ENCODE measurements around the gene CCDC17. TPM values are rescaled to one million over a fixed set of nuclear protein-coding genes. Genes with fewer than 3 reads are reported as not detected.

Gene CCDC17
- total RNA-seq, 6 experiments from 2014 or later = 0.81 to 3.1 (median 1.9) TPM

DNA sequence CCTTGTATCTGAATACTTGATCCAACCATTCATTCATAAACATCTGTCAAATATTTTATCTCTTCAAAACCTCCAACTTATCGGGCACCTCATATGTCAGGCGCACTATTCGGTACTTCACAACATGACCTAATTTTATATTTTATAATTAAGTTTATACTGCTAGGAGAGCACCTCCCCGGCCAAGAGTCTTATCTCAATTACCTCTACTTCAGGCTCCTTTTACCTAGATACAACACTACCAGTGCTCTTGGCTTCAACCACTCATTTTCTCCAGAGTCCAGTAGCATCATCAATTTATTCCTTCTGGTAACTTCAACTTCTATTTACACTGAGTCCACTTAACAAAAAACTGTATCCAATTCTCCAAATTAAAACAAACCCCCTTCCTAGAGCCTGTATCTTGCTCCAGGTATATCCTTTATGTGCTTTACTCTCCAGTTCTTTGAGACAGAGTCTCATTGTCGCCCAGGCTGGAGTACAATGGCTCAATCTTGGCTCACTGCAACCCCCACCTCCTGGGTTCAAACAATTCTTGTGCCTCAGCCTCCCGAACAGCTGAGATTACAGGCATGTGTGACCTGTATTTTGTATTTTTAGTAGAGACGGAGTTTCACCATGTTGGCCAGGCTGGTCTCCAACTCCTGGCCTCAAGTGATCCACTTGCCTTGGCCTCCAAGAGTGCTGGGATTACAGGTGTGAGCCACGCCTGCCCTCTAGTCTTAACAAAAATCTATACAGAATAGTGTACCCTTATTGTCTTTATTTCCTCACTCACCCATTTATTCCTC is 43.7 kb upstream of the CCDC17 start:
- ATAC-seq = no peak
- Histone ChIP-seq H3K27ac (no peak overlapping the region), H3K9me3 (no peaks in the 10 kb centered on the region), H3K36me3 (no peaks in the 10 kb centered on the region), H3K4me1 (peaks cover 0 to 40% (median 10%) of the 10 kb centered on the region in 4 donors), H3K4me3 (no peak overlapping the region), H3K27me3 (no peaks in the 10 kb centered on the region)
- WGBS (ENCODE audit: insufficient coverage, low coverage, low lambda C conversion rate, missing lambda C conversion rate) = 87% methylated on average over 8 of the region's 8 CpGs
- intact Hi-C loops (cut with DNase I) = no loop called here
- DNase-seq = no peak
- no peak for TF ChIP-seq POLR2A (IDR thresholded peaks at IDR 0.05)
- TF ChIP-seq, protein P1, sequence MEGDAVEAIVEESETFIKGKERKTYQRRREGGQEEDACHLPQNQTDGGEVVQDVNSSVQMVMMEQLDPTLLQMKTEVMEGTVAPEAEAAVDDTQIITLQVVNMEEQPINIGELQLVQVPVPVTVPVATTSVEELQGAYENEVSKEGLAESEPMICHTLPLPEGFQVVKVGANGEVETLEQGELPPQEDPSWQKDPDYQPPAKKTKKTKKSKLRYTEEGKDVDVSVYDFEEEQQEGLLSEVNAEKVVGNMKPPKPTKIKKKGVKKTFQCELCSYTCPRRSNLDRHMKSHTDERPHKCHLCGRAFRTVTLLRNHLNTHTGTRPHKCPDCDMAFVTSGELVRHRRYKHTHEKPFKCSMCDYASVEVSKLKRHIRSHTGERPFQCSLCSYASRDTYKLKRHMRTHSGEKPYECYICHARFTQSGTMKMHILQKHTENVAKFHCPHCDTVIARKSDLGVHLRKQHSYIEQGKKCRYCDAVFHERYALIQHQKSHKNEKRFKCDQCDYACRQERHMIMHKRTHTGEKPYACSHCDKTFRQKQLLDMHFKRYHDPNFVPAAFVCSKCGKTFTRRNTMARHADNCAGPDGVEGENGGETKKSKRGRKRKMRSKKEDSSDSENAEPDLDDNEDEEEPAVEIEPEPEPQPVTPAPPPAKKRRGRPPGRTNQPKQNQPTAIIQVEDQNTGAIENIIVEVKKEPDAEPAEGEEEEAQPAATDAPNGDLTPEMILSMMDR (IDR thresholded peaks at IDR 0.05) = no peak

DNA sequence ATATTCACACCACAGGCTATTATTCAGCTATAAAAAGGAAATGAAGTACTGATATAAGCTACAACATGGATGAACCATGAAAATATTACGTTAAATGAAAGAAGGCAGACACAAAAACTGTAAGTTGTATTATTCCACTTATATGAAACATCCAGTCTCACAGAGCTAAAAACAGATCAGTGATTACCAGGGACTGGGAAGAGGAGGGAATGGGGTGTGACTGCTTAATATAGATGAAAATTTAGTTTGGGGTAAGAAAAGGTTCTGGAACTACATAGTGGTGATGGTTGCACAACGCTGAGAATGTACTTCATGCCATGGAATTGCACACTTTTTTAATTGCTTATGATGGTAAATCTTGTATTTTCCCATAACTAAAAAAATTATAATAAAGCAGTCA is 43.0 kb upstream of the CCDC17 start:
- intact Hi-C loops (cut with DNase I) = no loop called here
- H3K36me3 ChIP-seq = no peaks in the 10 kb centered on the region
- peaks cover 0 to 40% (median 10%) of the 10 kb centered on the region in 4 donors for H3K4me1 ChIP-seq
- no peaks in the 10 kb centered on the region for H3K27me3 ChIP-seq
- DNase-seq = no peak
- WGBS (ENCODE audit: insufficient coverage, low coverage, low lambda C conversion rate, missing lambda C conversion rate) = 83% methylated on average over 2 of the region's 2 CpGs
- no peak overlapping the region for H3K4me3 ChIP-seq
- ATAC-seq = no peak
- no peak overlapping the region for H3K27ac ChIP-seq
- TF ChIP-seq POLR2A (IDR thresholded peaks at IDR 0.05) = no peak
- TF ChIP-seq, protein P1 (IDR thresholded peaks at IDR 0.05) = no peak
- no peaks in the 10 kb centered on the region for H3K9me3 ChIP-seq

DNA sequence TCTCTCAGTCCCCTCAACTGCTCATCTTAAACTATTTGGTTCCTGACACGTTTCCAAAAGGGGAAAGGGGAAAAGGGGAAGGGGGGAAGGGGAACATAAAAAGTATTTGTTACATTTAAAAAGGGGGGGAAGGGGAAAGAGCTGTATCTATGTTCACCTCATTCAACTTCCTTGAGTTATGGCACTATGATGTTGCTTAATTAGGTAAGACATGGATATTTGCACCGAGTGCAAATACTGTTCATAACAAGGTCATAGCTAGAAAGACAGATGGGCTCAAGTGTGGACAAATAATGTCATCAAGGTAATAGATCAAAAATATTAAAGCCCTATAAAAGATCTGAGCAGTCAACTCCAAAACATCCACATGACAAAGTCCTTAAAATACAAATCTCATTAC is 36.5 kb upstream of the CCDC17 start:
- DNase-seq (no peak), ATAC-seq (no peak)
- intact Hi-C loops (cut with DNase I) = no loop called here
- no peaks in the 10 kb centered on the region for H3K27me3 ChIP-seq
- peaks cover 2 to 52% (median 10%) of the 10 kb centered on the region in 4 donors for H3K36me3 ChIP-seq
- no peak overlapping the region for H3K4me3 ChIP-seq
- 55% methylated on average over 2 of the region's 2 CpGs for WGBS (ENCODE audit: insufficient coverage, low coverage, low lambda C conversion rate, missing lambda C conversion rate)
- no peak overlapping the region for H3K27ac ChIP-seq
- H3K4me1 ChIP-seq = peaks cover 0 to 38% (median 13%) of the 10 kb centered on the region in 4 donors
- no peaks in the 10 kb centered on the region for H3K9me3 ChIP-seq
- no peak for TF ChIP-seq POLR2A (IDR thresholded peaks at IDR 0.05)
- TF ChIP-seq, protein P1 (IDR thresholded peaks at IDR 0.05) = no peak

DNA sequence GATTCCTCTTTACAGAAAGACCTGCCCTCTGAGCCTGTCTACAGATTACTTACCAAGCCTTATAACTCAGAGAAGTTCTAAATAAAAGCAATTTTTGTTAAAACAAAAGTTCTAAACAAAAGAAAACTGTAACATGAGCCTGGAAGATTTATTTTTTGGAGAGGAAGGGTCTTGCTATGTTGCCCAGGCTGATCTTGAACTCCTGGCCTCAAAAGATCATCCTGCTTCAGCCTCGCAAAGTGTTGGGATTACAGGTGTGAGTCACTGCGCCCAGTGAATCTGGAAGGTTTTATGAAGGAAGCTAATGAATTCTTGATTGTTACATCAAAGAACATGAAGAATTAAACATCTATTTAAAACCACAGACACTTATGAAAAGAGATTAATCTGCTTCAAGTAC is 35.4 kb upstream of the CCDC17 start:
- no peak for TF ChIP-seq POLR2A (IDR thresholded peaks at IDR 0.05)
- TF ChIP-seq, protein P1 (IDR thresholded peaks at IDR 0.05) = no peak
- DNase-seq (no peak), ATAC-seq (no peak)
- Histone ChIP-seq H3K4me3 (no peak overlapping the region), H3K36me3 (peaks cover 7 to 63% (median 15%) of the 10 kb centered on the region in 4 donors), H3K27me3 (no peaks in the 10 kb centered on the region), H3K9me3 (no peaks in the 10 kb centered on the region), H3K27ac (peak overlapping the region in 1 of 3 donors; percentile 81), H3K4me1 (peaks cover 0 to 38% (median 13%) of the 10 kb centered on the region in 4 donors)
- 96% methylated on average over 2 of the region's 2 CpGs for WGBS (ENCODE audit: insufficient coverage, low coverage, low lambda C conversion rate, missing lambda C conversion rate)
- intact Hi-C loops (cut with DNase I) = no loop called here

Data from right lobe of liver (tissue), 6 donors.